Measurements from ENCODE around the gene CEACAM1.
"Not testable (repeated sequence)": the region's sequence is repeated elsewhere in the genome, so short reads cannot be mapped to it uniquely, and the experiment has no call there.

The CEACAM1 gene

DNA sequence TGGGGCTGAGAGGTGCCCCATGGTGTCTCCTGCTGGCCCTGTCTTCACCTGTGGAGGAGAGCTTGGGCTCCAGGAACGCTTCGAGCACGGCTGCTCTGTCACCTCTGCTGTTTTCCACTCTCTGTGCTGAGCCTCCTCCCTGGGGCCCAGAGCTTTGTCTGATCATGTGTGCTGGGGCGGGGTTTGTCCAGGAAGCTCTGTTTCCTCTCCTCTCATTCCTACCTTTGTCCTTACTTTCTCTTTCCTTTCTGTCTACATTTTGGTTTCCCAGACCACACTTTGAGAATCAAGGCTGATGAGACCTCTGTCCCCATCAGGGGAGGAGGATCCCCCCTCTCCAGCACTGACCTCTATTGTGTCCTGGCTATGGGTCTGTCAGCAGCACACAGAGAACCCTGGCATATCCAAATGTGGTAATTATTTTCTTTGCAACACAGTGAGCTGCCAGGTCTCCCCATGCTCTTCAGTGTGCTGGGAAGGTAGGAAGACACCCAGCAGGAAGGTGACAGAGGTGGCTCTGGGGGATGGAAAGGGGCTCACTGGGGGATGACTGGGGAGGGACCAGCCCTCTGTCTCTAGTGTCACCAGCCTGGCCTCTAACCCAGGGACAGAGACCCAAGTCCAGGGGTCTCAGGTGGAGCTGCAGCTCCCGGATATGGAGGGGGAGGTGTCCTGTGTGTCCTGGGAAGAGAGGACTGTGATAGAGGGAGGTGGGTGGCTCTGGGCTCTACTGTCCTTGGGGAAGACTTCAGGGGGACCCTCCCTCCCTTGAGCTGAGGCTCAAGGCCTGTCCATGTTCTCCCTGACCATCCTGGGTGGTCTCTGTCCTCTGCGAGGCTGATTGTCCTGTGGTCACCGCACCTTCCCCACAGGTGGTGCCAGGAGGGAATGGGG, at the start of gene CEACAM1:
Gene CEACAM1 (minus strand): TSS at position 128 of the 894 bp plus-strand sequence. CDS start 107 bp downstream, at position 21.
- no peak for DNase-seq (ENCODE audit: low read depth)
- no peak within 1 kb of the TSS for H3K4me3 ChIP-seq (ENCODE audit: low read depth, low read length)

DNA sequence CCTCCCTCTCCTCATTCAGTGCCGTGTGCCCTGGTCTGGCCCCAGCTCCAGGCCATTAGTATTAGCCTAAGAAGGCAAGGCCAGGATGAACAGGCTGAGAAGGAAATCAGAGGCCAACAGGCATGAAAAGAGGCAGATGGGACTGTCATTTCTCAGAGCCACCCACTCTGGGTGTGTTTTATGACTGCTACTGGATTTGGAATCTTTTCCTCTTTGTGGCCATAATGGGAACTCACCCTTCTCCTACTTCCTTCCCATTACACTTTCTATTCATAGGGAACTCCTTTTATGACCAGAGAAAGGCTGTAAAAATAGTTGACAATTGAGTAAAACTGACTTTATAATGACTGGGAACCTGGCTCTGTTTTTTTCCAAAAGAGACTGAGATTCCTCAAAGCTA, 48.7 kb upstream of the CEACAM1 start:
- no peak overlapping the region for H3K4me3 ChIP-seq (ENCODE audit: low read depth, low read length)
- no peak for DNase-seq (ENCODE audit: low read depth)

DNA sequence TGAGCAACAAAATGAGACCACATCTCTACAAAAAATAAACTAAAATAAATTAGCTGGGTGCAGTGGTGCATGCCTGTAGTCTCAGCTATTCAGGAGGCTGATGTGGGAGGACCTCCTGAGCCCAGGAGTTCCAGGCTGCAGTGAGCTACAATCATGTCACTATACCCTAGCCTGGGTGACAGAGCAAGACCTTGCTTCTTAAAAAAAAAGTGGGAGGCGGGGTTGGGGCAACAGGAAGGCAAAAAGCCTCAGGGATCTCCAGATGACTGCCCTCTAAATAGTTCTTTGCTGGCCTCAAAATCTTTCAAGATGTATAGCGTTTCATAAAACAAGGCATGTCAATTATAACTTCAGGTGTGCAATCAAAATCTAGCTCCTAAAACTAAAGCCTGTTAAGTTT, 48.0 kb upstream of the CEACAM1 start:
- H3K4me3 ChIP-seq (ENCODE audit: low read depth, low read length) = no peak overlapping the region
- no peak for DNase-seq (ENCODE audit: low read depth)

DNA sequence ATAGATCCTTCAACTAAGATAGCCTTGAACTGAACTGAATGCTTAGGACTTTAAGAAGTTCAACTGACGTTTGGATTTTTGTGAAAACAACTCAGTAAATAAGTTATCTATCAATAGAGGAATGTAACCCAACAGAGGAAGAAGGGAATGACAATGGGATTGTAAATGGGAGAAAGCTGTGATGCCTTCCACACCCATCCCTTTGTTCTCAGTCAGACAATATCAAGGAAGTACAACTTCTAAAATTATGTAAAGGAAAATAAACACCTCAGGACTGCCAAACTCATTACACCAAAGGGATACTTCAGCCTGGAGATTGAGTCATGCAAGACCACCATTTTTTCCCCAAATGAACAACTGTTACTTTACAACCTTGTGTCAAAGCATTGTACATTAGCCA, 45.4 kb upstream of the CEACAM1 start:
- no peak overlapping the region for H3K4me3 ChIP-seq (ENCODE audit: low read depth, low read length)
- no peak for DNase-seq (ENCODE audit: low read depth)

DNA sequence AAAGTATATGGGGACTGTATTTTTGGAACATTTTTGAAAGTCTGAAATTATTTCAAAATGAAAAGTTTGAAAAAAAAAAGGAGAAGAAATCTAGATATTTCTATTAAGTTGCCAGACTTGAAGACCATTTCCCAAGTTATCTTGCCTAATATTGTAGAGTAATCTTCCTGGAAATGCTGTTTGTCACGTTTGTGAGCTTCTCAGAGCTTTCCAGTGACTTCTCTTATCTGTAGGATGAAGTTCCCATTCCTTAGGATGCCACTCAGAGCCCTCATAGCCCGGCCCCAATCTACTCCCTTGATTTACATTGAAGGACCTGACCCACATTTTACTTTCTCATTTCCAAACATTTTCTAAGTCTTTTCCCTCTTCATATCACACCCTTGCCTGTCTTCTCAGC, 42.8 kb upstream of the CEACAM1 start:
- DNase-seq (ENCODE audit: low read depth) = no peak
- H3K4me3 ChIP-seq (ENCODE audit: low read depth, low read length) = no peak overlapping the region

DNA sequence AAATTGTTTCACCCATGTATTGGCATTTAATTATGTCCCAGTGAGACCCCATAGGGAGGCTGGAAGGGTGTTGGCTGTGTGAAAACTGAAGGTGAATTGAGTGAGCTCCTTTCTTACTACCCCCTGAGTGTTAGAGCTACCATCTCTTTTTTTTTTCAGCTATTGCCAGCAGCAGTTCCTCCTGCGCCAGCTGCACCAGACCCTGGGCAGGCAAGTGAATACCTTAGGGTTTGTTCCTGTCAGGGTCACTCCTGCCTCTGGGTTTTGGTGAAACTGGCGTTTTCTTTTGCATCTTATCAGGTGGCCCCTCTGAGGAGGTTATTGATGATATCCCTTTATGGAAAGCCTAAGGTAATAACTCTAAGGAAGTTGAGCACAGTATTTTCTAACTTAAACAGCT, 40.9 kb upstream of the CEACAM1 start:
- no peak overlapping the region for H3K4me3 ChIP-seq (ENCODE audit: low read depth, low read length)
- DNase-seq (ENCODE audit: low read depth) = no peak

DNA sequence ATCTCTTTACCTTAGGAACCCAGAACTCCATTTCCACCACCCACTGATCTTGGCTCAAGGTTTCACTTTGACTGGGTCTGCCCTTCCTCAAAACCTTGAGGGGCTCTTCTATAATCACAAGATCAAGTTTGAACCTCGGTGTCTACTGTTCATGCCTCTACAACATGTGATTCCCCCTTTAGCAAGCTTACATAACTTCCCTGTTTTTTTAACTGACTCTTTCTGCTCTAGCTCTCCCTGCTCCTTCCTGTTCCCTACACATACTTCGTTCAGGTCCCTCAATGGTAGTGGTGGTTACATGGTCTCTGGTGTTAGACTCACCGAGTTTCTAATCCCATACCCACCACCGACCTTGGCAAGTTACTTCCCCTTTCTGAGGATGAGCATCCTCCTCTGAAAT, 39.7 kb upstream of the CEACAM1 start:
- no peak overlapping the region for H3K4me3 ChIP-seq (ENCODE audit: low read depth, low read length)
- no peak for DNase-seq (ENCODE audit: low read depth)

DNA sequence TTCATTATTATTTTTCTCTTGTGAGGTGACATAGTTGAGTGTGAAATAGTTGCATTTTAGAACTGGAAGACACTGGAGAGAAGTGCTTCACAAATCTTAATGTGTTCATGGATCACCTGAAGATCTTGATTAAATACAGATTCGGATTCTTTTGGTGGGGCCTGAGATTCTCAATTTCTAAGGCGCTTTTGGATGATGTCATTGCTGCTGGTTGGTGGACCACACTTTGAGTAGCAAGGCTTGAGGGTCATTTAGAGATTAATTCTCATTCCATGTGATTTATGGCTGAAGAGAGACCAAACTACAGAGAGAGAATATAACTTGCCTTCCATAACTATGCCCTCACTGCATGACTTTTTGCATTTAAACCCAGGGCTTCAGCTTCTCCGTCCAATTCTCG, 39.3 kb upstream of the CEACAM1 start:
- no peak for DNase-seq (ENCODE audit: low read depth)
- H3K4me3 ChIP-seq (ENCODE audit: low read depth, low read length) = no peak overlapping the region

DNA sequence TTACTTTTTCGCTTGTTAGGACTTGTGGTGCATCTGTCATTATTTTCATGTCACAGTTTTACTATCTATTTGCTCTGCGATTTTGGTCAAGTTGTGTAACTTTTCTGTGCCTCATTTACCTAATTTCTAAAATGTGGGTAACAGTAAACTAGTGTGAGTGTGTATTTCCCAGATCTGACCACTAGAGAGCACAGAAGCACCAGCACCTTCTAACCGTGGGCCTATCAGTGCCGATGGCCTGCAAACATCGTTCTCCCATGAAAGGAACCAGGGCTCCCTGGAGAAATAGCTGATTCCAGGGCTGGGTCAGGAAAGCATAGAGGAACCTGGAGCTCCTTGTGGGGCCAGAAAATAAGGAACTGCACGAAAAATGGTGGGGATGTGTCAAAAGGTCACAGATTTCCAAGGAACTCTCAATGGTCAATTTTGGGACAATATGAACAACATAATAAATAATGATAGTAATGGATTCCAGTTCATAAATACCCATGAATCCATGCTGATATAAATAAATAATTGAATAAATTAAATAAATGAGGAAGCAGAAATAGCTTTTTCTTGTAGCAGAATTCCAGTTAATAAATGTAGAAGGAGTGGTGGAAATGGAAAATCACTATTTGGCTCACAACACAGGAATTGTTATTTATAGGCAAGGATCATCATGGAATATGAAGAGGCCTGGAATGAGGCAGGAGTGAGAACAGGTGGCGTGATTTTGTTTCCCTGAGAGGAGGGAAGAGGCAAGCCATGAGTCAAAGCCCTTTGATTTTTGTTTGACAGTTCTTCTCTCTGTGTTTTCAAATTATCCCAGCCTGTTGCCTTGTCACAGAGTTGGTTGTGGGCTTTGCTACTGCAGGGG, 35.3 kb upstream of the CEACAM1 start:
- no peak for DNase-seq (ENCODE audit: low read depth)
- no peak overlapping the region for H3K4me3 ChIP-seq (ENCODE audit: low read depth, low read length)

DNA sequence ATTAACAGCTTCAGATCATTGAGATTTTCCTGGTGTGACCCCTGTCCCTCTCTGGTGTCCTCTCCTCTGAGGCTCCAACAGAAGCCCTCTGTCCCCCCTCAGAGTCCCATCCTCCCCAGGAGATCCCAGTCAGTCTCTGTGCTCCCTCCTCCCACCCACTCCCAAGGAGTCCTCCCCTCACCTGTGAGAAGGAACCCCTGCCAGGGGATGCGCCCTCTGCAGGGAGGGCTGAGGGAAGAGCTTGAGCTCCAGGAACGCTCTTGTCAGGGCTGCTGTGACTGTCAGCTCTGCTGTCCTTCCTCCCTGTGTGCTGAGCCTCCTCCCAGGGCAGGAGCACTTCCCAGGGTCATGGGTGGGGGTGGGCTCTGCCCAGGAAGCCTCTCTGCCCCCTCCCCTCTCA, 33.2 kb upstream of the CEACAM1 start:
- DNase-seq (ENCODE audit: low read depth) = no peak
- H3K4me3 ChIP-seq (ENCODE audit: low read depth, low read length) = no peak overlapping the region

DNA sequence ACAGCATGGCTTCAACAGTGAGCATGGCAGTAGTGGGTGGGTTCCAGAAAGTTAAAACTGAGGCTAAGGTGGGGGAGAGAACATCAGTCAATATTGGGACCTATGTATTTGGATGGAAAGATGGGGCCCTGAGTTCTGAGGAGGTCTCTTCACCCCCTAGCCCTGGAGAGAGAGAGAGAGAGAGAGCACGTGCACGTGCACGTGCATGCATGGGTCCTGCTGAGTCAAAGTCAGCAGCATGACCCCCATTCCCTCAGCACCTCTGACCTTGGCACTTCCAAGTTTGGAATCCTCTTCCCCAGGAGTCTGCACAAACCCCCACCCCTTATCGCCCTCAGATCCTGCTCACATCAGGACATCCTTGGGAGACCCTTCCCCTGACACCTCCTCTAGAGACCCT, 32.5 kb upstream of the CEACAM1 start:
- H3K4me3 ChIP-seq (ENCODE audit: low read depth, low read length) = no peak overlapping the region
- DNase-seq (ENCODE audit: low read depth) = no peak

DNA sequence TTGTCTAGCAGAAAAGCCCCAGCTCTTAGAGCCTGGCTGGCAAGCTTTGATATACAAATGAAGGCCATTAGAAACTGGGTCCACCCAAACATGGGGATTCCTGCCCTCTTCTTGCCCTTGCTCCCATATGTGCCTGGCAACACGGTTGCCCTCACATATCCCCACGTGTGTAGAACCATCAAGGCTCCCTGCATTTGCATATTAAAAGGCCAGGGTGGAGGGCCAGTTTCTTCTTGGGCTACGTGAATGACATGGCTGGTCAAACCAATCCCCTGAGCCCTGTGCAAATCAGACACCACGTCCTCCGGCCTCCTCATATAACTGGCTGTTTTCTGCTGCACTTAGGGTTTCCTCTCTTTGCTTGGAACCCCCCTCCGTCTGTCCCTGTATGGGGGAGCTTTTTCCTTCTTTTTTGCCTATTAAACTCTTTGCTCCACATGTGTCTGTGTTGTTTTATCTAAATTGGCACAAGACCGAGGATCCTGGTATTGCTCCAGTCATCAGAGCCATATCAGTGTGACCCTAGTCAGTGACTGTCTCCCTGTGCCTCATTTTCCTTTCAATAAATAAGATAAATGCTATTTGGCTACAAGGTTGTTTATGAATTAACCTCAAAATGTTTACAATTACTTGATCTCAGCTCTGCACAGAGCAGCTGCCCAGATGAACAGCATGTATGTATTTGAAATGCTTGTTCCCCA, 30.3 kb upstream of the CEACAM1 start:
- no peak overlapping the region for H3K4me3 ChIP-seq (ENCODE audit: low read depth, low read length)
- no peak for DNase-seq (ENCODE audit: low read depth)

DNA sequence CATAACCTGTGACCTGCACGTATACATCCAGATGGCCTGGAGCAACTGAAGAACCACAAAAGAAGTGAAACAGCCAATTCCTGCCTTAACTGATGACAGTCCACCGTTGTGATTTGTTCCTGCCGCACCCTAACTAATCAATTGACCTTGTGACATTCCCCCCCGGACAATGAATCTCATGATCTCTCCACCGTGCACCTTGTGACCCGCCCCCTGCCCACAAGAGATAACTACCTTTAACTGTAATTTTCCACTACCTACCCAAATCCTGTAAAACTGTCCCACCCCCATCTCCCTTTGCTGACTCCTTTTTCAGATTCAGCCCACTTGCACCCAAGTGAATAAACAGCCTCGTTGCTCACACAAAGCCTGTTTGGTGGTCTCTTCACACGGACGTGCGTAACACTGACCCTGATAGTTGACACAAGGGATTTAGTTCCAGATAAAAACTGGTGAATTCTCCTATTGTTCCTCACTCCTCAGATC, 29.1 kb upstream of the CEACAM1 start:
- H3K4me3 ChIP-seq (ENCODE audit: low read depth, low read length); DNase-seq (ENCODE audit: low read depth): not testable (repeated sequence)

DNA sequence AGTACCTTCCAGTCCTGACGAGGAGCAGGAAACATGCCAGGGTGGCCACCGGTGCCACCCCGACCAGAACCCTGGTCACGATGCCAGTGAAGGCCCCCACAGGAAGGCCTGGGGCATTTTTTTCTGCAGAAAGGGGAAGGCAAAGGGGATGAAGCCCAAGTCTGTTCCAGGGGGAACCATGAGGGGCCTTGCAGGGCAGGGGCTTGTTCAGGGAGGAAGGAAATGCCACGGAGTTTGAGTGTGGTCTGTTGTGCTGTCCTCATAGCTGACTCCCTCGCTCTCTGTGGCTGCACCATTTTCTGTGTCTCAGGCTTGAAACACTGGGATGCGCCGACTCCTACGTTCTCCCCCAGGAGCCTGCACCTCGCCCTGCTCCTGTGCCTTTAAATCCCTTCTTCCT, 27.5 kb upstream of the CEACAM1 start:
- no peak overlapping the region for H3K4me3 ChIP-seq (ENCODE audit: low read depth, low read length)
- no peak for DNase-seq (ENCODE audit: low read depth)

DNA sequence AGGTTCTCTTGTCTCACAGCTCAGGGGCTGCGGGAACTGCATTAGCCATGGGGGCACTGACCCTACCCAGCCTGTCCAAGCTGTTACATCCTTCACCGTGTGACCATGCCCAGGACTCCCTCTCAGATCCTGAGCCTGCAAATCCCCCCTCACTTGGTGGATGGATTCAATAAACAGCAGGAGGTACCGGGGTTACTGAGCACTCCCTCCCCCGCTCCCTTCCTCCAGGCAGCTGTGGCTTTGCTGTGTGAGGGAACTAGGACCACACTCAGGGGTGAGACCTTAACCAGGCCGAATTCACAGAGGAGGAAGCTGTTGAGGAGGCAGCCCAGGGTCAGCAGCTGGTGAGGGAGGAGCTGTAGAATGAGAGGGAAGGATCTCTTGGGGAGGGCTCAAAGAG, 27.0 kb upstream of the CEACAM1 start:
- no peak overlapping the region for H3K4me3 ChIP-seq (ENCODE audit: low read depth, low read length)
- no peak for DNase-seq (ENCODE audit: low read depth)

DNA sequence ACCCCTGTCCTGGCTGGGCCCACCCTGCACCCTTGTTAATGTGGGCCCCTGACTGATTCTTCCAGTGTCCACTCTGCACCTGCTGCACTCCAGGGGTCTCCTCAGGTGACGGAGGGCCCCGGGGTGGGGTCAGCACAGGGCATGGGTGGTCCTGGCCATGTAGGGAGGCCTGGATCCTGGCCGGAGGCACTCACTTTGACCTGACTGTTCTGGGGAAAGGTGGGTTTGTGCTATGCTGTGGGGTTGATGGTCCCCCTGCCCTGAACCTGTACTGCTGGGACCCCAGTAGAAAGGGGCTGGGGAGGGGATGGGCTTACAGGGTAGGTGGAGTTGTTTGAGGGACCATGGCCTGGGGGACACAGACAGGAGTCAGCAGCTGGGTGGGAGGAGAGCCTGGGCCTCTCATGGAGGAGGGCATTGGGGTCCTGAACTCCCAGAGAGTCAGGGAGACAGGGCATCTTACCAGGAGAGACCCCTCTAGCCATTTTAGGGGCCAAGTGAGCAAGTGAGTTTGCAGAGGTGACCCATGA, 25.8 kb upstream of the CEACAM1 start:
- no peak overlapping the region for H3K4me3 ChIP-seq (ENCODE audit: low read depth, low read length)
- DNase-seq (ENCODE audit: low read depth) = no peak

DNA sequence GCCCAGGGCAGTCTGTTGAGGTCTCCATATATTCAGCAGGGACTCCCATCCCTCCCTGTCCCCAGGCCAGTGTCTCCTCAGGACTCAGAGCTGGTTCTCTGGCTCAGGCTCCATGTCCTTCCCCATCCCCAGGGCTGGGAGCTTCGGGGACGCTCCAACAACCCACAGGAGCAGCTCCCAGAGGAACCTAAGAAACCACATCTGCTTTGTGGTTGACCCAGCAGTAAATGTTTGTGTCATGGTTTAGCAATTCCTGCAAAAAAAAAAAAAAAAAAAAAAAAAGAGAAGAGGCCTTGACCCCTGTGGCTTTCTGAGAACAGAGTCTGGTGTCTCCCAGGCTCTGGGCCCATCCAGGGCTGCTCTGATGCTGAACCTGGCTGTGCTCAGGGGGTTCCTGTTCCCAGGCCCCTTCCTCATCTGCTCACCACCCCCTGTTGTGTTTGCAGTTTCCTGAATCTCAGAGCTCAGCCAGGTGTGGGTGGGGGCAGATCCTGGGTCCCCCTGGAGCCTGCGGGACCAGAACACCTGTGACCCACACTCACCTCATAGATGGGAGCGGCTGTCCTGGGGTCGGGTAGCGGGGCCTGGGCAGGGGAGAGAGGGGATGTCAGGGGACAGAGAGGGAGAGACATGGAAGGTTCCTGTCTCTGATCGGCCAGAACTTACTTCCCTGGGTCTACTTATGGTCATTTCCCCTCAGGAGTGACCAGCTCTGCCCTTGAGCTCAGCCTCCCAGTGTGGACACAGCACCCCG, 25.2 kb upstream of the CEACAM1 start:
- H3K4me3 ChIP-seq (ENCODE audit: low read depth, low read length) = no peak overlapping the region
- DNase-seq (ENCODE audit: low read depth) = peak; percentile 41

DNA sequence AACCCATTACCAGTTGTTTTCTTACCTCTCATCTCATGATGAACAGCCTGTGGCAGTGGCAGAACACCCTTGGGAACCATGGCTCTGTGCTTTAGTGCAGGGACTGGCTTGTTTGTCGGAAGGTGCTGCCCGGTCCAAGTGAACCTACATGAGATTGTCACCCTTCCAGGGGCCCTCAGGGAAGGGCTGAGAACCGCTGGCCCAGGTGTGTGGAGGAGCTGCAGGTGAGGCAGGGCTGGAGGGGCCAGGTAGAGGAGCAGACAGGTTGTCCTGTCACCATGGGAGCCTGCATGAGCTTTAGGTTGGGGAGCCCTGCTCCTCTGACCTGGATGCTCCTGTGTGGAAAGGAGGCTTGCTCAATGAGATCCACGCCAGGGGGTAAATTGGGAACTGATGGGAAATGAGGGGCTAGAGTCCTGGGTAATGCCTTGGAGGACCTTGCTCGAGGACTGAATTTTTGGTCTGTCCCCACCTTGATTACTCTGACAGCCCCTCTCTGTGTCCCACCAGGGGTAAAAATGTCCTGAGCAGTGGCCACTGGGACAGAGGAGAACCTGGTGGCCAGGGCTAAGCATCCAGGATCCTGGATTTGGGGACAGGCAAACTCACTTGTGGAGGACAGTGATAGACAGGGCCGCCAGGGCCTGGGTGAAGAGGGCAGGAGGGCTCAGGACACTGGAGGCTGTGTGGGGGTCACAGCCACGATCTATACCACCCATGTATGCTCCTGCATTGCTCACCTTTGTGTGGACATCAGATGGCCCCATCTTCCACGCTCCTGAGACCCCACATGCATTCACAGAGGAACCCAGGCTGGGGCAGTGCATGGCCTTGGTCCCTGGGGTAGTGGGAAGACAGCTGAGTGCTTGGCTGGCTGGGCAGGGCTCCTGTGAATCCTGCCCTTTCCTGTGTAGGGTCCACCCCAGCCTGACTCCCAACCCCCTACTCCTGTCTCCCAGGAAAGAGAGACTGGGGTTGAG, 24.1 kb upstream of the CEACAM1 start:
- DNase-seq (ENCODE audit: low read depth) = no peak
- H3K4me3 ChIP-seq (ENCODE audit: low read depth, low read length) = no peak overlapping the region
